Epidermal melanocyte (primary cell): ENCODE results near the gene MYL2.
"Not testable (repeated sequence)": the region's sequence is repeated elsewhere in the genome, so short reads cannot be mapped to it uniquely, and the experiment has no call there.

Experiments used
- DNase-seq: peaks from one replicate; pipeline ENCODE4 v3.0.0; 2011; ENCODE audit warnings: low spot score; ENCODE audit not compliant: insufficient read length

MYL2 gene

GRCh38 chr12:110920324-110920910, at the start of gene MYL2:
Gene MYL2, minus strand, starts transcription at chr12:110920579. Its CDS starts 50 bp downstream, at chr12:110920529.
- no peak for DNase-seq

GRCh38 chr12:110966081-110966760, 45.8 kb upstream of the MYL2 start:
- DNase-seq = no peak

- DNase-seq = no peak
These were observed 45.2 kb upstream of the MYL2 start for GRCh38 chr12:110965574-110965973.

- DNase-seq = no peak
These were observed 40.4 kb upstream of the MYL2 start for GRCh38 chr12:110960795-110961194.

- no peak for DNase-seq
These were observed 37.3 kb upstream of the MYL2 start for GRCh38 chr12:110957652-110958051.

GRCh38 chr12:110957159-110957558, 36.8 kb upstream of the MYL2 start:
- DNase-seq = no peak

GRCh38 chr12:110950867-110951266, 30.5 kb upstream of the MYL2 start:
- DNase-seq = not testable (repeated sequence)

- not testable (repeated sequence) for DNase-seq
These were observed 30.1 kb upstream of the MYL2 start for GRCh38 chr12:110950466-110950865.

GRCh38 chr12:110948041-110948440, 27.7 kb upstream of the MYL2 start:
- no peak for DNase-seq

- no peak for DNase-seq
These were observed 23.0 kb upstream of the MYL2 start for GRCh38 chr12:110943373-110943772.

GRCh38 chr12:110941391-110941790, 21.0 kb upstream of the MYL2 start:
- DNase-seq = no peak

- no peak for DNase-seq
These were observed 20.6 kb upstream of the MYL2 start for GRCh38 chr12:110940933-110941332.

- DNase-seq = no peak
These were observed 19.9 kb upstream of the MYL2 start for GRCh38 chr12:110940296-110940695.

- no peak for DNase-seq
These were observed 16.8 kb upstream of the MYL2 start for GRCh38 chr12:110937104-110937641.

GRCh38 chr12:110936367-110937103, 16.2 kb upstream of the MYL2 start:
- no peak for DNase-seq

GRCh38 chr12:110935588-110935987, 15.2 kb upstream of the MYL2 start:
- no peak for DNase-seq

GRCh38 chr12:110934093-110934852, 13.9 kb upstream of the MYL2 start:
- no peak for DNase-seq

GRCh38 chr12:110933326-110933974, 13.1 kb upstream of the MYL2 start:
- DNase-seq = no peak

GRCh38 chr12:110932046-110932445, 11.7 kb upstream of the MYL2 start:
- no peak for DNase-seq

- DNase-seq = no peak
These were observed 10.9 kb upstream of the MYL2 start for GRCh38 chr12:110931315-110931728.
